MCF 10A (cell line): Measurements from ENCODE around the gene TCP1. TPM values are rescaled to one million over a fixed set of nuclear protein-coding genes. Genes with fewer than 3 reads are reported as not detected.
"Not testable (repeated sequence)": the region's sequence is repeated elsewhere in the genome, so short reads cannot be mapped to it uniquely, and the experiment has no call there.

Experiments used
- BruUV-seq: library from RNA; stranded (reverse); fragments of 400-500 nt; replicated peaks from 2 replicates; lab custom pipeline; 2021; lab: Mats Ljungman, UMichigan
- CTCF ChIA-PET: fragments of 300-600 bp; sonication (Branson Sonifier 250); formaldehyde crosslinking; extraction: SDS; loops from one replicate; lab custom pipeline; 2021; ENCODE audit warnings: antibody characterized with exemption, inconsistent platforms; lab: Yijun Ruan, JAX
- POLR2A ChIA-PET: fragments of 300-600, 350-650 bp; sonication (Branson Sonifier 250); formaldehyde crosslinking; extraction: SDS; loops from one replicate; lab custom pipeline; 2020; ENCODE audit warnings: antibody characterized with exemption, inconsistent platforms; lab: Yijun Ruan, JAX
- DNase-seq: peaks from one replicate; pipeline ENCODE4 v3.0.0-alpha.2; 2018; ENCODE audit not compliant: unreplicated experiment
- H3K27ac Mint-ChIP-seq: one replicate; pipeline ENCODE4 v1.8.0; 2022; ENCODE audit warnings: mild to moderate bottlenecking, low read depth, mixed read lengths; ENCODE audit not compliant: unreplicated experiment
- H3K27me3 Mint-ChIP-seq: one replicate; pipeline ENCODE4 v1.8.0; 2022; ENCODE audit warnings: mixed read lengths; ENCODE audit not compliant: insufficient read depth, unreplicated experiment
- H3K36me3 Mint-ChIP-seq: one replicate; pipeline ENCODE4 v1.8.0; 2022; ENCODE audit warnings: mild to moderate bottlenecking, moderate library complexity, mixed read lengths; ENCODE audit not compliant: insufficient read depth, unreplicated experiment
- H3K4me1 Mint-ChIP-seq: one replicate; pipeline ENCODE4 v1.8.0; 2022; ENCODE audit warnings: mixed read lengths; ENCODE audit not compliant: insufficient read depth, unreplicated experiment
- H3K4me3 Mint-ChIP-seq: one replicate; pipeline ENCODE4 v1.8.0; 2022; ENCODE audit warnings: mild to moderate bottlenecking, moderate library complexity, mixed read lengths; ENCODE audit not compliant: unreplicated experiment
- H3K9me3 Mint-ChIP-seq: one replicate; pipeline ENCODE4 v1.8.0; 2022; ENCODE audit warnings: mixed read lengths; ENCODE audit not compliant: unreplicated experiment
- intact Hi-C: fragments of 100-400 bp; cut with micrococcal nuclease; formaldehyde crosslinking; loops from 2 replicates; pipeline ENCODE4 v1.14.1; 2022
- total RNA-seq: library from RNA; stranded (reverse); gene quantifications from 2 replicates; pipeline ENCODE4 v1.2.3, GENCODE V29; 2022
- TF ChIP-seq, protein P1 (sequence below): fragments of 200-600 bp; IDR thresholded peaks from one replicate; pipeline ENCODE4 v1.8.0; 2022; ENCODE audit warnings: antibody characterized with exemption, mild to moderate bottlenecking; ENCODE audit not compliant: unreplicated experiment

Gene TCP1
- total RNA-seq, 1 experiment from 2014 or later = 351 TPM

DNA sequence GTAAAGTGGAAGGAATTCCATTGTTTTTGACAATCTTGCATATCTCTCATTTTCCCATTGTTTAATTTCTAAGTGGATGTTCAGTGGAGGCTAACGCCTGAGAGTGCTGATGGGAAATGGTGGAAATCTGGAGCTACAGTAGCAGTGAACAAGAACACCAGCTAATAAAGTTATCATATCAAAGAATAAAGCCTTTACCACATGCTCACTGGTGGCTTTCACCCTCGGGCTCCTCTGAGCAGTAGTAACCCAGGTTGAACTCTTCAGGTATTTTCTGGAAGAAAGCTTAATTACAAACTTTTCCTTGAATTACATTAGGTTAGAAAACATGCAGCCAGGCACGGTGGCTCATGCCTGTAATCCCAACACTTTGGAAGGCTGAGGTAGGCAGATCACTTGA, 38.0 kb downstream of the TCP1 start:
- intact Hi-C loops = no loop called here
- POLR2A ChIA-PET = interaction anchor here (0.7 to 2.5 kb wide), 10 partner anchors 9 to 60 kb away, joined by 3 to 10 read pairs (median 4); partner anchors contain the start of gene SOD2
- H3K4me1 Mint-ChIP-seq = no peaks in the 10 kb centered on the region
- H3K27ac Mint-ChIP-seq = no peak overlapping the region
- DNase-seq = no peak
- H3K4me3 Mint-ChIP-seq = no peak overlapping the region
- CTCF ChIA-PET = interaction anchor here (0.7 to 1.5 kb wide), 2 partner anchors 14 to 25 kb away, joined by 3 to 4 read pairs; no protein-coding TSS in a partner anchor
- peaks cover 100% of the 10 kb centered on the region for H3K36me3 Mint-ChIP-seq
- no peaks in the 10 kb centered on the region for H3K27me3 Mint-ChIP-seq
- no TSS peak for BruUV-seq
- TF ChIP-seq, protein P1, sequence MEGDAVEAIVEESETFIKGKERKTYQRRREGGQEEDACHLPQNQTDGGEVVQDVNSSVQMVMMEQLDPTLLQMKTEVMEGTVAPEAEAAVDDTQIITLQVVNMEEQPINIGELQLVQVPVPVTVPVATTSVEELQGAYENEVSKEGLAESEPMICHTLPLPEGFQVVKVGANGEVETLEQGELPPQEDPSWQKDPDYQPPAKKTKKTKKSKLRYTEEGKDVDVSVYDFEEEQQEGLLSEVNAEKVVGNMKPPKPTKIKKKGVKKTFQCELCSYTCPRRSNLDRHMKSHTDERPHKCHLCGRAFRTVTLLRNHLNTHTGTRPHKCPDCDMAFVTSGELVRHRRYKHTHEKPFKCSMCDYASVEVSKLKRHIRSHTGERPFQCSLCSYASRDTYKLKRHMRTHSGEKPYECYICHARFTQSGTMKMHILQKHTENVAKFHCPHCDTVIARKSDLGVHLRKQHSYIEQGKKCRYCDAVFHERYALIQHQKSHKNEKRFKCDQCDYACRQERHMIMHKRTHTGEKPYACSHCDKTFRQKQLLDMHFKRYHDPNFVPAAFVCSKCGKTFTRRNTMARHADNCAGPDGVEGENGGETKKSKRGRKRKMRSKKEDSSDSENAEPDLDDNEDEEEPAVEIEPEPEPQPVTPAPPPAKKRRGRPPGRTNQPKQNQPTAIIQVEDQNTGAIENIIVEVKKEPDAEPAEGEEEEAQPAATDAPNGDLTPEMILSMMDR = no peak
- H3K9me3 Mint-ChIP-seq = no peaks in the 10 kb centered on the region

DNA sequence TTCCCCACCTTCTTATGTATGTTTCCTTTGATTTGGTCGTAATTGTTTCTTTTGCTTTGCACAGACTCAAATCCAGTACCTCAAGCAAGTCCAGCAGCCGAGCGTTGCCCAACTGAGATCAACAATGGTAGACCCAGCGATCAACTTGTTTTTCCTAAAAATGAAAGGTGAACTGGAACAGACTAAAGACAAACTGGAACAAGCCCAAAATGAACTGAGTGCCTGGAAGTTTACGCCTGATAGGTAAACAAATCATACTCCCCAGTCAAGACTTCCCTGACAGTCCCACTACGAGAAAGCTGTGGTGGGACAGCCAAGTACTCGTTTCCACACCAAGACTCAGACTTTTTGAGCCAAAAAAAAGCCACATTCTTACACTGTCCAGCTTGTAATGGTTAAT, 41.3 kb downstream of the TCP1 start:
- H3K27ac Mint-ChIP-seq, BruUV-seq, intact Hi-C loops, H3K27me3 Mint-ChIP-seq, CTCF ChIA-PET, H3K4me3 Mint-ChIP-seq, DNase-seq, H3K9me3 Mint-ChIP-seq: not testable (repeated sequence)
- Mint-ChIP-seq H3K36me3 (peaks cover 100% of the 10 kb centered on the region), H3K4me1 (peaks cover 13% of the 10 kb centered on the region)
- POLR2A ChIA-PET = interaction anchor here (1.1 to 1.2 kb wide), 2 partner anchors 15 to 21 kb away, joined by 3 to 6 read pairs; partner anchors contain the start of gene WTAP

DNA sequence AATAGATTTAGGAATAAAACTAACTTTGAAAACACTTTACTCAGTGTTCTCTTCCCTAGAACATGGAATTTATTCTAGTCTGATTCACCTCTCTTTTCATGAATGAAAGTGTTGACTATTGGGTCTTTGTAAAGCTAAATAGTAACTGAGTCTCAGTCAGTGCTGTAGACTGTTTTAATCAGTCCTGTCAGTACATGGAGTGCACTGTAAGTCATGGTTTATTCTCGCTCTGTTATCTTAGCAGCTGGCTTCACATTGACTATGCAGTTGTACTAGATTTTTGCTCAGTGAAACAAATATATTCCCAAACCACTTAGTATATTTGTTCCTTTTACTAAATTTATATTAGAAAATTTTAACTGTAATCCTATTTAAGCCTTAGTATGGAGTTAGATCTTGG, 42.6 kb downstream of the TCP1 start:
- DNase-seq = no peak
- ChIA-PET POLR2A (interaction anchor here (0.8 to 2.0 kb wide), 5 partner anchors 10 to 55 kb away, joined by 3 to 6 read pairs (median 4); no protein-coding TSS in a partner anchor), CTCF (no interaction called here)
- peaks cover 13% of the 10 kb centered on the region for H3K4me1 Mint-ChIP-seq
- no TSS peak for BruUV-seq
- H3K27ac Mint-ChIP-seq = no peak overlapping the region
- H3K4me3 Mint-ChIP-seq = no peak overlapping the region
- TF ChIP-seq, protein P1 = no peak
- intact Hi-C loops = no loop called here
- H3K27me3 Mint-ChIP-seq = no peaks in the 10 kb centered on the region
- peaks cover 100% of the 10 kb centered on the region for H3K36me3 Mint-ChIP-seq
- H3K9me3 Mint-ChIP-seq = no peaks in the 10 kb centered on the region

DNA sequence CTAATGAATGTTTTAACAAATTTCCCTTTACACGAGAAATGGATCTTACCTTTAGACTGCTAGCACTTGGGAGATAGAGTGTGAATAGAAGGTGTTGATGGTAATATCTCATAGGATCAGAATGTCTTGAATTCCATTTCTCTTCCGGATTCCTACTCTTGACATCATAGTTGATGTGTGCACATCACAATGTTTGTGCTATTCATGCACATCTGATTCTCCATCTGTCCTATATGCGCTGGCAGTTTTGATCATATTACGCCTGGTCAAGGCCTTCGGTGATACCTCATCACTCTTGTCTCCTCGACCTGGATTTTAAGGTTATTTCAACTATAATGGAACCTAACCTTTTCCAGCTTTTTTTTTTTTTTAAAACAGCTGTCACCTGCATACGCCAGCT, 44.3 kb downstream of the TCP1 start:
- POLR2A ChIA-PET = no interaction called here

More for the DNA sequence above, 44.3 kb downstream of the TCP1 start:
- H3K4me3 Mint-ChIP-seq = no peak overlapping the region
- H3K36me3 Mint-ChIP-seq = peaks cover 100% of the 10 kb centered on the region
- TF ChIP-seq, protein P1 = no peak
- no peaks in the 10 kb centered on the region for H3K9me3 Mint-ChIP-seq
- intact Hi-C loops = no loop called here
- DNase-seq = no peak
- BruUV-seq = no TSS peak
- H3K27me3 Mint-ChIP-seq = no peaks in the 10 kb centered on the region
- peak overlapping the region; percentile 69 for H3K27ac Mint-ChIP-seq
- H3K4me1 Mint-ChIP-seq = peaks cover 17% of the 10 kb centered on the region
- CTCF ChIA-PET = no interaction called here
